GM10847 (cell line): ENCODE measurements around the gene NUAK2.

Experiments used
- POLR2A ChIP-seq: IDR thresholded peaks from 2 replicates; pipeline ENCODE4 v1.6.1; 2011; ENCODE audit not compliant: insufficient read length; ENCODE audit errors: extremely low read depth

Gene NUAK2

GRCh38 chr1:205298191-205298994 is 23.2 kb downstream of the NUAK2 start:
- TF ChIP-seq POLR2A, result no peak

- no peak for TF ChIP-seq POLR2A
These were observed 25.4 kb downstream of the NUAK2 start for GRCh38 chr1:205296154-205296553.

- no peak for TF ChIP-seq POLR2A
These were observed 26.6 kb downstream of the NUAK2 start for GRCh38 chr1:205294934-205295333.

GRCh38 chr1:205294175-205294917 is 27.2 kb downstream of the NUAK2 start:
- TF ChIP-seq POLR2A, result no peak

GRCh38 chr1:205293350-205294074 is 28.0 kb downstream of the NUAK2 start:
- no peak for TF ChIP-seq POLR2A

- TF ChIP-seq POLR2A, result no peak
These were observed 29.9 kb downstream of the NUAK2 start for GRCh38 chr1:205291596-205291995.

GRCh38 chr1:205287767-205288559 is 33.6 kb downstream of the NUAK2 start:
- TF ChIP-seq POLR2A, result no peak

- no peak for TF ChIP-seq POLR2A
These were observed 34.5 kb downstream of the NUAK2 start for GRCh38 chr1:205287076-205287475.

- TF ChIP-seq POLR2A, result no peak
These were observed 35.1 kb downstream of the NUAK2 start for GRCh38 chr1:205286335-205286950.

- no peak for TF ChIP-seq POLR2A
These were observed 36.0 kb downstream of the NUAK2 start for GRCh38 chr1:205285381-205286101.

- no peak for TF ChIP-seq POLR2A
These were observed 37.0 kb downstream of the NUAK2 start for GRCh38 chr1:205284420-205285144.

GRCh38 chr1:205283270-205284147 is 38.0 kb downstream of the NUAK2 start:
- no peak for TF ChIP-seq POLR2A
